Heart left ventricle (tissue), 13 donors: ENCODE measurements around the gene OSBPL10.

Source experiments
- CTCF ChIP-seq, 12 donors: fragments of 200-600 bp; sonication (generic) in 4 of 12; IDR thresholded peaks; one replicate each; pipeline versions ENCODE4 v1.5.0 to v1.8.0; 2018 to 2022; ENCODE audit warnings: antibody characterized with exemption in 12 of 12, mild to moderate bottlenecking in 5 of 12
- POLR2A ChIP-seq, 2 donors: fragments of 450-650 bp; IDR thresholded peaks; one replicate each; pipeline ENCODE4 v1.6.1; 2017; ENCODE audit warnings: antibody characterized with exemption in 2 of 2, mild to moderate bottlenecking in 2 of 2, moderate library complexity in 2 of 2
- donor health status: ischemic (EF 13 %, LVEDD 7.1; RV severe dilation, severe dysfunction).
- donor health status: DM: no; HTN: yes; CAD: no.
- donor health status: DM: no; HTN: no; CAD: no.
- donor health status: ischemic (EF 25% LVEDD 6.9; RV normal size, moderate dysfunction).
- donor health status: ischemic (EF 25% LVEDD 5.7; RV mildly dilated, moderate dysfunction).
- donor health status: ischemic (EF 35%, LVEDD 5.7; RV mildly dilated, moderate dysfunction).
- donor health status: nonischemic (EF 11% LVEDD 7.7; RV severe dilation, severe dysfunction).
- donor health status: DM: yes; HTN: yes; CAD: no.
- donor health status: PGD.
- donor health status: ischemic (EF 29% LVEDD 5.4; RV normal size, mild dysfunction).
- donor health status: nonischemic (EF 23%, LVEDD 6.1; RV moderate dilation, normal function).

- TF ChIP-seq CTCF (IDR thresholded peaks at IDR 0.05), result no peak
- no peak for TF ChIP-seq POLR2A (IDR thresholded peaks at IDR 0.05)
Observed at GRCh38 chr3:31667582-31667981, 313.5 kb downstream of the OSBPL10 start.
